ENCODE data around the gene RAB1B. TPM values are rescaled to one million over a fixed set of nuclear protein-coding genes. Genes with fewer than 3 reads are reported as not detected.

RAB1B gene
- total and polyA plus RNA-seq, 10 of the 15 experiments (the other 5 are each of a cell fraction or from before 2014, with no cell fraction given) = 10.4 to 193 (median 96.9) TPM

DNA sequence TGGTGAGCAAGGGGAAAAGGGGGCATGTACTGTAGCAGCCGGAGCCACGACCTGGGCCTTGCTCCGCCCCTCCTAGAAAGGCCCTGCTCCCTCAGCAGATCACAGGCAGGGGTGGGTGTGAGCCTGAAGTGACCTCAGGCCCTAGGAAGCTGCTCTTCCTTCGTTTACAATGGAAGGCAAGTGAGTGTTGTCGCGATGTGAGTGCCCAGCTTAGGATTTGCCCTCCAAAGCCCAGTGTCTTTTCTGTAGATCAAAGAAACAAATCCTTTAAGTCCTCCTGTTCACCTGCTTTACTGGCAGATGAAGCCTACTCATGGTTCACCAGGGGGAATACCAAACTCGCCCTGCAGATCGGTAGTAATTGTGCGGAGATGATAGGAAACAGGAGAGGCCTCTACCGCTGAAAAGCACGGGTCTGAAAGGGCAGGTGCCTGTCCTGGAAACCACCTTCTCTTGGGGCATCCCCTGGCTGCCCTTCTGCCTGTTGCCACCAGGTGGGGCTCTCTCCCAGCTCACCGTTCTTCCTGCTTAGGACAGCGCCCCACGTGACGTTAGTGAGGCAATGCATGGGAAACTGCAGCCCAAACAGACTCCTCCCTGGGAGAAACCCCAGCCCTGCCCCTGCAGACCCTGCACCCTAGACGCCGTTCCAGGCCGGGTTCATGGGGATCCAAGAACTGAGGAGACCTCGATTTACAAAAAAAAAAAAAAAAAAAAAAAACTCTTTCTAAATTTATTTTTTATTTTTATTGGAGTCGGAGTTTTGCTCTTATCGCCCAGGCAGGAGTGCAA lies 45.9 kb upstream of the RAB1B start (continued):
- TF ChIP-seq, protein P1, sequence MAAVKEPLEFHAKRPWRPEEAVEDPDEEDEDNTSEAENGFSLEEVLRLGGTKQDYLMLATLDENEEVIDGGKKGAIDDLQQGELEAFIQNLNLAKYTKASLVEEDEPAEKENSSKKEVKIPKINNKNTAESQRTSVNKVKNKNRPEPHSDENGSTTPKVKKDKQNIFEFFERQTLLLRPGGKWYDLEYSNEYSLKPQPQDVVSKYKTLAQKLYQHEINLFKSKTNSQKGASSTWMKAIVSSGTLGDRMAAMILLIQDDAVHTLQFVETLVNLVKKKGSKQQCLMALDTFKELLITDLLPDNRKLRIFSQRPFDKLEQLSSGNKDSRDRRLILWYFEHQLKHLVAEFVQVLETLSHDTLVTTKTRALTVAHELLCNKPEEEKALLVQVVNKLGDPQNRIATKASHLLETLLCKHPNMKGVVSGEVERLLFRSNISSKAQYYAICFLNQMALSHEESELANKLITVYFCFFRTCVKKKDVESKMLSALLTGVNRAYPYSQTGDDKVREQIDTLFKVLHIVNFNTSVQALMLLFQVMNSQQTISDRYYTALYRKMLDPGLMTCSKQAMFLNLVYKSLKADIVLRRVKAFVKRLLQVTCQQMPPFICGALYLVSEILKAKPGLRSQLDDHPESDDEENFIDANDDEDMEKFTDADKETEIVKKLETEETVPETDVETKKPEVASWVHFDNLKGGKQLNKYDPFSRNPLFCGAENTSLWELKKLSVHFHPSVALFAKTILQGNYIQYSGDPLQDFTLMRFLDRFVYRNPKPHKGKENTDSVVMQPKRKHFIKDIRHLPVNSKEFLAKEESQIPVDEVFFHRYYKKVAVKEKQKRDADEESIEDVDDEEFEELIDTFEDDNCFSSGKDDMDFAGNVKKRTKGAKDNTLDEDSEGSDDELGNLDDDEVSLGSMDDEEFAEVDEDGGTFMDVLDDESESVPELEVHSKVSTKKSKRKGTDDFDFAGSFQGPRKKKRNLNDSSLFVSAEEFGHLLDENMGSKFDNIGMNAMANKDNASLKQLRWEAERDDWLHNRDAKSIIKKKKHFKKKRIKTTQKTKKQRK (IDR thresholded peaks at IDR 0.05; ENCODE audit: low read depth, low read length) = no peak
- TF ChIP-seq, protein P2, sequence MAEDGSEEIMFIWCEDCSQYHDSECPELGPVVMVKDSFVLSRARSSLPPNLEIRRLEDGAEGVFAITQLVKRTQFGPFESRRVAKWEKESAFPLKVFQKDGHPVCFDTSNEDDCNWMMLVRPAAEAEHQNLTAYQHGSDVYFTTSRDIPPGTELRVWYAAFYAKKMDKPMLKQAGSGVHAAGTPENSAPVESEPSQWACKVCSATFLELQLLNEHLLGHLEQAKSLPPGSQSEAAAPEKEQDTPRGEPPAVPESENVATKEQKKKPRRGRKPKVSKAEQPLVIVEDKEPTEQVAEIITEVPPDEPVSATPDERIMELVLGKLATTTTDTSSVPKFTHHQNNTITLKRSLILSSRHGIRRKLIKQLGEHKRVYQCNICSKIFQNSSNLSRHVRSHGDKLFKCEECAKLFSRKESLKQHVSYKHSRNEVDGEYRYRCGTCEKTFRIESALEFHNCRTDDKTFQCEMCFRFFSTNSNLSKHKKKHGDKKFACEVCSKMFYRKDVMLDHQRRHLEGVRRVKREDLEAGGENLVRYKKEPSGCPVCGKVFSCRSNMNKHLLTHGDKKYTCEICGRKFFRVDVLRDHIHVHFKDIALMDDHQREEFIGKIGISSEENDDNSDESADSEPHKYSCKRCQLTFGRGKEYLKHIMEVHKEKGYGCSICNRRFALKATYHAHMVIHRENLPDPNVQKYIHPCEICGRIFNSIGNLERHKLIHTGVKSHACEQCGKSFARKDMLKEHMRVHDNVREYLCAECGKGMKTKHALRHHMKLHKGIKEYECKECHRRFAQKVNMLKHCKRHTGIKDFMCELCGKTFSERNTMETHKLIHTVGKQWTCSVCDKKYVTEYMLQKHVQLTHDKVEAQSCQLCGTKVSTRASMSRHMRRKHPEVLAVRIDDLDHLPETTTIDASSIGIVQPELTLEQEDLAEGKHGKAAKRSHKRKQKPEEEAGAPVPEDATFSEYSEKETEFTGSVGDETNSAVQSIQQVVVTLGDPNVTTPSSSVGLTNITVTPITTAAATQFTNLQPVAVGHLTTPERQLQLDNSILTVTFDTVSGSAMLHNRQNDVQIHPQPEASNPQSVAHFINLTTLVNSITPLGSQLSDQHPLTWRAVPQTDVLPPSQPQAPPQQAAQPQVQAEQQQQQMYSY (CRISPR knock-in tag; IDR thresholded peaks at IDR 0.05) = no peak
- TF ChIP-seq HCFC1 (IDR thresholded peaks at IDR 0.05; ENCODE audit: low read length) (peak; percentile 46; the same call in 1 of the 2 replicates), SUPT20H (IDR thresholded peaks at IDR 0.05; ENCODE audit: borderline replicate concordance, control insufficient read depth, low read depth, low read length) (no peak), POLR2AphosphoS5 (IDR thresholded peaks at IDR 0.05; ENCODE audit: low read length) (peak; percentile 49; the same call in 1 of the 2 replicates), SUZ12 (IDR thresholded peaks at IDR 0.05; ENCODE audit: unreplicated experiment) (no peak), MTA2 (IDR thresholded peaks at IDR 0.05; ENCODE audit: low read depth) (peak; percentile 70), GATAD2B (conservative IDR thresholded peaks at IDR 0.05; ENCODE audit: low read depth) (0 out of 2 replicates have a peak, but pooled peaks have one; percentile 43), KLF5 (IDR thresholded peaks at IDR 0.05; ENCODE audit: partially characterized antibody) (peak; percentile 69), POU2F2 (IDR thresholded peaks at IDR 0.05; ENCODE audit: borderline replicate concordance, low read depth, low read length) (peak; percentile 77), NR2C2 (IDR thresholded peaks at IDR 0.05; ENCODE audit: borderline replicate concordance, control insufficient read depth, insufficient read length, low read depth) (no peak), FOS (IDR thresholded peaks at IDR 0.05; ENCODE audit: borderline replicate concordance, extremely low read depth, insufficient read length) (no peak), MYB (IDR thresholded peaks at IDR 0.05; ENCODE audit: borderline replicate concordance, low read depth, low read length) (no peak), BHLHE40 (IDR thresholded peaks at IDR 0.05; ENCODE audit: borderline replicate concordance in 1 of 2, low read depth in 2 of 2, low read length in 1 of 2) (peak; percentile 91 to 95), FOXK2 (IDR thresholded peaks at IDR 0.05) (no peak), CBX3 (IDR thresholded peaks at IDR 0.05; ENCODE audit: borderline replicate concordance, low read depth) (no peak), RAD51 (IDR thresholded peaks at IDR 0.05) (peak; percentile 94), FOXM1 (IDR thresholded peaks at IDR 0.05; ENCODE audit: low read depth, low read length) (peak; percentile 86)
- TF ChIP-seq, protein P3, sequence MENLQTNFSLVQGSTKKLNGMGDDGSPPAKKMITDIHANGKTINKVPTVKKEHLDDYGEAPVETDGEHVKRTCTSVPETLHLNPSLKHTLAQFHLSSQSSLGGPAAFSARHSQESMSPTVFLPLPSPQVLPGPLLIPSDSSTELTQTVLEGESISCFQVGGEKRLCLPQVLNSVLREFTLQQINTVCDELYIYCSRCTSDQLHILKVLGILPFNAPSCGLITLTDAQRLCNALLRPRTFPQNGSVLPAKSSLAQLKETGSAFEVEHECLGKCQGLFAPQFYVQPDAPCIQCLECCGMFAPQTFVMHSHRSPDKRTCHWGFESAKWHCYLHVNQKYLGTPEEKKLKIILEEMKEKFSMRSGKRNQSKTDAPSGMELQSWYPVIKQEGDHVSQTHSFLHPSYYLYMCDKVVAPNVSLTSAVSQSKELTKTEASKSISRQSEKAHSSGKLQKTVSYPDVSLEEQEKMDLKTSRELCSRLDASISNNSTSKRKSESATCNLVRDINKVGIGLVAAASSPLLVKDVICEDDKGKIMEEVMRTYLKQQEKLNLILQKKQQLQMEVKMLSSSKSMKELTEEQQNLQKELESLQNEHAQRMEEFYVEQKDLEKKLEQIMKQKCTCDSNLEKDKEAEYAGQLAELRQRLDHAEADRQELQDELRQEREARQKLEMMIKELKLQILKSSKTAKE (IDR thresholded peaks at IDR 0.05; ENCODE audit: low read depth, poor library complexity, severe bottlenecking) = peak; percentile 43
